HepG2 (cell line): ENCODE data around the gene SLC34A3. TPM values are rescaled to one million over a fixed set of nuclear protein-coding genes. Genes with fewer than 3 reads are reported as not detected.
A peak's percentile ranks its signal among the peaks of the same experiment; 100 is the strongest.

Source experiments
- HOMEZ ChIP-seq: IDR thresholded peaks from 2 replicates; pipeline ENCODE4 v1.6.1; 2016; ENCODE audit warnings: low read depth
- HOXA5 ChIP-seq: sonication (generic); formaldehyde crosslinking; IDR thresholded peaks from 2 replicates; pipeline ENCODE4 v1.4.0; 2020; ENCODE audit warnings: missing genetic modification reagents
- ISL2 ChIP-seq: sonication (generic); formaldehyde crosslinking; IDR thresholded peaks from 2 replicates; pipeline ENCODE4 v1.5.0; 2020; ENCODE audit warnings: missing genetic modification reagents
- KDM3A ChIP-seq: IDR thresholded peaks from 2 replicates; pipeline ENCODE4 v1.6.1; 2018; ENCODE audit warnings: low read depth, missing compliant biosample characterization
- MTA3 ChIP-seq: sonication (generic); formaldehyde crosslinking; IDR thresholded peaks from 2 replicates; pipeline ENCODE4 v1.4.0; 2020; ENCODE audit warnings: missing genetic modification reagents
- NR0B2 ChIP-seq: sonication (generic); formaldehyde crosslinking; IDR thresholded peaks from 2 replicates; pipeline ENCODE4 v1.4.0; 2020; ENCODE audit warnings: mild to moderate bottlenecking, missing genetic modification reagents
- NR1H2 ChIP-seq: sonication (generic); formaldehyde crosslinking; IDR thresholded peaks from 2 replicates; pipeline ENCODE4 v1.8.1; 2022; ENCODE audit warnings: low read depth, missing genetic modification reagents, borderline replicate concordance
- PHB2 ChIP-seq: fragments of 450-650 bp; IDR thresholded peaks from 2 replicates; pipeline ENCODE4 v1.6.1; 2018; ENCODE audit not compliant: partially characterized antibody
- RFXANK ChIP-seq: IDR thresholded peaks from 2 replicates; pipeline ENCODE4 v1.6.1; 2016
- SNAPC5 ChIP-seq: sonication (generic); formaldehyde crosslinking; IDR thresholded peaks from 2 replicates; pipeline ENCODE4 v1.8.1; 2023; ENCODE audit warnings: mild to moderate bottlenecking, missing genetic modification reagents, borderline replicate concordance
- SOX13 ChIP-seq, 3 experiments: fragments of 450-650 bp in 1 of 3; sonication (generic) in 1 of 3; formaldehyde crosslinking in 1 of 3; IDR thresholded peaks in 2 of 3; conservative IDR thresholded peaks in 1 of 3; 2 replicates each; pipeline versions ENCODE4 v1.5.0 to v1.6.1; 2016 to 2020; ENCODE audit warnings: antibody characterized with exemption in 1 of 3, mild to moderate bottlenecking in 1 of 3, missing compliant biosample characterization in 1 of 3, missing genetic modification reagents in 1 of 3, moderate library complexity in 1 of 3
- SP4 ChIP-seq: sonication (generic); formaldehyde crosslinking; IDR thresholded peaks from 2 replicates; pipeline ENCODE4 v1.8.1; 2023; ENCODE audit warnings: mild to moderate bottlenecking, missing genetic modification reagents
- ZBTB26 ChIP-seq: IDR thresholded peaks from 2 replicates; pipeline ENCODE4 v1.6.1; 2016; ENCODE audit warnings: missing compliant biosample characterization, missing genetic modification reagents, borderline replicate concordance
- ZFYVE20 ChIP-seq: sonication (generic); formaldehyde crosslinking; IDR thresholded peaks from 2 replicates; pipeline ENCODE4 v1.8.0; 2023; ENCODE audit warnings: low read depth, mild to moderate bottlenecking, moderate library complexity, missing genetic modification reagents, borderline replicate concordance
- ZKSCAN8 ChIP-seq: IDR thresholded peaks from 2 replicates; pipeline ENCODE4 v1.6.1; 2016; ENCODE audit warnings: borderline replicate concordance, missing genetic modification reagents, missing compliant biosample characterization
- ZNF296 ChIP-seq: sonication (generic); formaldehyde crosslinking; conservative IDR thresholded peaks from 2 replicates; pipeline ENCODE4 v1.5.0; 2020; ENCODE audit warnings: mild to moderate bottlenecking, missing genetic modification reagents
- ZNF501 ChIP-seq: sonication (generic); formaldehyde crosslinking; IDR thresholded peaks from 2 replicates; pipeline ENCODE4 v1.5.1; 2020; ENCODE audit warnings: mild to moderate bottlenecking, moderate library complexity, missing genetic modification reagents
- ZNF556 ChIP-seq: sonication (generic); formaldehyde crosslinking; IDR thresholded peaks from 2 replicates; pipeline ENCODE4 v1.4.0; 2020; ENCODE audit warnings: mild to moderate bottlenecking, missing genetic modification reagents, borderline replicate concordance
- ZNF589 ChIP-seq: sonication (generic); formaldehyde crosslinking; conservative IDR thresholded peaks from 2 replicates; pipeline ENCODE4 v1.8.0; 2022; ENCODE audit warnings: mild to moderate bottlenecking, moderate library complexity, missing genetic modification reagents
- ZNF614 ChIP-seq: IDR thresholded peaks from 2 replicates; pipeline ENCODE4 v1.6.1; 2018; ENCODE audit warnings: missing biosample characterization, missing genetic modification reagents, inconsistent platforms, borderline replicate concordance
- ZNF746 ChIP-seq: sonication (generic); formaldehyde crosslinking; IDR thresholded peaks from 2 replicates; pipeline ENCODE4 v1.8.0; 2022; ENCODE audit warnings: mild to moderate bottlenecking, missing genetic modification reagents
- ZNF839 ChIP-seq: sonication (generic); formaldehyde crosslinking; IDR thresholded peaks from 2 replicates; pipeline ENCODE4 v1.4.0; 2020; ENCODE audit warnings: missing genetic modification reagents, mild to moderate bottlenecking, borderline replicate concordance
- polyA plus RNA-seq, 8 experiments: library from polyadenylated mRNA; depleted of rRNA in 3 of 8; stranded (reverse) in 7 of 8; unstranded in 1 of 8; fragments of >200 nt; fragmentation: Illumina TruSeq in 4 of 8; extraction: Trizol in 4 of 8; gene quantifications; 2 replicates each; pipeline versions ENCODE4 v1.2.1 to v1.2.3, GENCODE V29; 2011 to 2016; ENCODE audit warnings: low read depth in 4 of 8, missing spikeins in 1 of 8, mixed read lengths in 1 of 8; ENCODE audit not compliant: insufficient read depth in 1 of 8
- total RNA-seq, 5 experiments: library from RNA; depleted of rRNA; stranded (reverse); fragments of >200 nt; fragmentation: Illumina TruSeq; extraction: Trizol; gene quantifications; 2 replicates each; pipeline ENCODE4 v1.2.3, GENCODE V29; 2016; ENCODE audit warnings: low read depth in 1 of 5

SLC34A3 gene
- total and polyA plus RNA-seq, 2 of the 13 experiments (the other 11 are each of a cell fraction or from before 2014, with no cell fraction given): 0.07 to 1.0 TPM

GRCh38 chr9:137217276-137218211, 13.2 kb upstream of the SLC34A3 start (continued):
- TF ChIP-seq ZNF614 (CRISPR knock-in tag) (peak; percentile 73; the same call in 1 of the 2 replicates), RFXANK (no peak), SNAPC5 (no peak), ZBTB26 (CRISPR knock-in tag) (no peak), PHB2 (no peak), ZNF296 (CRISPR knock-in tag) (no peak), SP4 (CRISPR knock-in tag) (peak; percentile 61), ZKSCAN8 (CRISPR knock-in tag) (no peak), NR0B2 (CRISPR knock-in tag) (no peak), MTA3 (CRISPR knock-in tag) (no peak), HOXA5 (CRISPR knock-in tag) (0 out of 2 replicates have a peak, but pooled peaks have one; percentile 54), HOMEZ (CRISPR knock-in tag) (peak; percentile 34; the same call in 1 of the 2 replicates), ZNF839 (CRISPR knock-in tag) (no peak), ISL2 (CRISPR knock-in tag) (no peak), KDM3A (CRISPR knock-in tag) (no peak), ZNF556 (CRISPR knock-in tag) (peak; percentile 10; the same call in 1 of the 2 replicates), ZNF746 (CRISPR knock-in tag) (peak; percentile 32; the same call in 1 of the 2 replicates), ZNF589 (CRISPR knock-in tag) (no peak), ZFYVE20 (peak; percentile 38; the same call in 1 of the 2 replicates), NR1H2 (no peak; the same call in 1 of the 2 replicates), ZNF501 (CRISPR knock-in tag) (0 out of 2 replicates have a peak, but pooled peaks have one; percentile 13), SOX13 (IDR thresholded peaks at IDR 0.05) (no peak), SOX13 (CRISPR knock-in tag; conservative IDR thresholded peaks at IDR 0.05 in 1 of 2, IDR thresholded peaks at IDR 0.05 in 1 of 2) (0 out of 4 replicates have a peak, but pooled peaks of 1 of the 2 experiments have one; percentile 22)
